K562 (cell line): ENCODE measurements around the gene TMEM39B. TPM values are rescaled to one million over a fixed set of nuclear protein-coding genes. Genes with fewer than 3 reads are reported as not detected.

Experiments used
- ARHGAP35 ChIP-seq: fragments of 450-650 bp; IDR thresholded peaks from 2 replicates; pipeline ENCODE4 v1.6.1; 2018; ENCODE audit not compliant: partially characterized antibody
- JUND ChIP-seq, 2 experiments: IDR thresholded peaks; 2 replicates in 1 of 2; 3 replicates in 1 of 2; pipeline ENCODE4 v1.6.1; 2011; ENCODE audit warnings: borderline replicate concordance in 2 of 2, low read depth in 2 of 2, low read length in 2 of 2, improper control_type of control experiment in 1 of 2, missing biosample characterization in 1 of 2, missing genetic modification characterization in 1 of 2, missing genetic modification reagents in 1 of 2
- MAFK ChIP-seq: IDR thresholded peaks from 2 replicates; pipeline ENCODE4 v1.6.1; 2011; ENCODE audit warnings: low read length, improper control_type of control experiment
- NR2C2 ChIP-seq, 2 experiments: fragments of 200-800 bp in 1 of 2; sonication (Bioruptor generic) in 1 of 2; sonication (generic) in 1 of 2; formaldehyde crosslinking in 1 of 2; IDR thresholded peaks; 2 replicates each; pipeline versions ENCODE4 v1.6.1 to v1.8.0; 2016 to 2022; ENCODE audit warnings: mild to moderate bottlenecking in 1 of 2, missing compliant biosample characterization in 1 of 2, missing genetic modification characterization in 1 of 2, missing genetic modification reagents in 1 of 2
- PCBP1 ChIP-seq: fragments of 200-400 bp; formaldehyde crosslinking; IDR thresholded peaks from 2 replicates; pipeline ENCODE4 v1.6.1; 2018; ENCODE audit warnings: mild to moderate bottlenecking, low read depth, low read length; ENCODE audit not compliant: poor library complexity, severe bottlenecking
- PHTF2 ChIP-seq: fragments of 250-450 bp; sonication (Bioruptor Pico); IDR thresholded peaks from 2 replicates; pipeline ENCODE4 v1.5.0; 2021; ENCODE audit warnings: mild to moderate bottlenecking
- PTRF ChIP-seq: fragments of 450-650 bp; IDR thresholded peaks from 2 replicates; pipeline ENCODE4 v1.6.1; 2016; ENCODE audit warnings: mild to moderate bottlenecking, missing genetic modification characterization, missing compliant biosample characterization
- SIRT6 ChIP-seq: IDR thresholded peaks from one replicate; pipeline ENCODE4 v1.6.1; 2012; ENCODE audit warnings: low read depth, mild to moderate bottlenecking, control low read depth, inconsistent platforms, low read length, moderate library complexity
- SMAD1 ChIP-seq: fragments of 150-350 bp; IDR thresholded peaks from 2 replicates; pipeline ENCODE4 v1.6.1; 2014; ENCODE audit warnings: low read length, low read depth; ENCODE audit not compliant: partially characterized antibody
- STAG1 ChIP-seq: sonication (generic); formaldehyde crosslinking; IDR thresholded peaks from 2 replicates; pipeline ENCODE4 v1.5.0; 2020; ENCODE audit warnings: missing genetic modification reagents, borderline replicate concordance
- TAF7 ChIP-seq: fragments of 450-650 bp; IDR thresholded peaks from 2 replicates; pipeline ENCODE4 v1.6.1; 2016; ENCODE audit warnings: missing genetic modification characterization, missing compliant biosample characterization
- TARDBP ChIP-seq: fragments of 450-650 bp; IDR thresholded peaks from 2 replicates; pipeline ENCODE4 v1.6.1; 2016
- ZEB2 ChIP-seq: fragments of 450-650 bp; IDR thresholded peaks from 2 replicates; pipeline ENCODE4 v1.6.1; 2016
- ZFPM2 ChIP-seq: fragments of 250-450 bp; sonication (Bioruptor Pico); IDR thresholded peaks from 2 replicates; pipeline ENCODE4 v1.5.1; 2022; ENCODE audit warnings: mild to moderate bottlenecking
- ZNF57 ChIP-seq: fragments of 450-650 bp; formaldehyde crosslinking; IDR thresholded peaks from 2 replicates; pipeline ENCODE4 v1.4.0; 2020; ENCODE audit warnings: mild to moderate bottlenecking, moderate library complexity
- polyA plus RNA-seq, 8 experiments: library from polyadenylated mRNA; depleted of rRNA in 4 of 8; stranded (reverse) in 5 of 8; unstranded in 3 of 8; fragments of >200 nt; fragmentation: Nextera tagmentation in 2 of 8; fragmentation: Illumina TruSeq in 1 of 8; extraction: Ambion mirVana in 2 of 8; extraction: Trizol in 1 of 8; gene quantifications; 2 replicates each; pipeline versions ENCODE4 v1.2.1 to v1.2.3, GENCODE V29; 2011 to 2014; ENCODE audit warnings: inconsistent platforms in 1 of 8, missing spikeins in 1 of 8
- total RNA-seq, 7 experiments: library from RNA; depleted of rRNA in 6 of 7; stranded (reverse); fragments of >200 nt in 6 of 7; fragmentation: Illumina TruSeq in 2 of 7; extraction: Trizol in 2 of 7; gene quantifications; 2 replicates each; pipeline versions ENCODE4 v1.2.1 to v1.2.3, GENCODE V29; 2011 to 2021; ENCODE audit warnings: low replicate concordance in 1 of 7
- TF ChIP-seq, protein P1 (sequence below), 2 experiments: fragments of 250-450 bp in 1 of 2; fragments of 450-650 bp in 1 of 2; sonication (Bioruptor Pico) in 1 of 2; IDR thresholded peaks; 2 replicates each; pipeline versions ENCODE4 v1.6.1 to v1.8.0; 2016 to 2021; ENCODE audit warnings: mild to moderate bottlenecking in 2 of 2, moderate library complexity in 2 of 2, missing compliant biosample characterization in 1 of 2, missing genetic modification characterization in 1 of 2
- TF ChIP-seq, protein P2 (sequence below): sonication (generic); formaldehyde crosslinking; IDR thresholded peaks from 2 replicates; pipeline ENCODE4 v1.8.0; 2023; ENCODE audit warnings: mild to moderate bottlenecking, missing genetic modification reagents
- TF ChIP-seq, protein P3 (sequence below): IDR thresholded peaks from 2 replicates; pipeline ENCODE4 v1.6.1; 2016; ENCODE audit warnings: missing genetic modification characterization, missing compliant biosample characterization
- TF ChIP-seq, protein P4 (sequence below): sonication (generic); formaldehyde crosslinking; IDR thresholded peaks from 2 replicates; pipeline ENCODE4 v1.8.0; 2022; ENCODE audit warnings: mild to moderate bottlenecking, low read depth, missing genetic modification reagents

TMEM39B gene
- total and polyA plus RNA-seq, 9 of the 15 experiments (the other 6 are each of a cell fraction or from before 2014, with no cell fraction given): 0.92 to 28.5 (median 9.7) TPM

DNA sequence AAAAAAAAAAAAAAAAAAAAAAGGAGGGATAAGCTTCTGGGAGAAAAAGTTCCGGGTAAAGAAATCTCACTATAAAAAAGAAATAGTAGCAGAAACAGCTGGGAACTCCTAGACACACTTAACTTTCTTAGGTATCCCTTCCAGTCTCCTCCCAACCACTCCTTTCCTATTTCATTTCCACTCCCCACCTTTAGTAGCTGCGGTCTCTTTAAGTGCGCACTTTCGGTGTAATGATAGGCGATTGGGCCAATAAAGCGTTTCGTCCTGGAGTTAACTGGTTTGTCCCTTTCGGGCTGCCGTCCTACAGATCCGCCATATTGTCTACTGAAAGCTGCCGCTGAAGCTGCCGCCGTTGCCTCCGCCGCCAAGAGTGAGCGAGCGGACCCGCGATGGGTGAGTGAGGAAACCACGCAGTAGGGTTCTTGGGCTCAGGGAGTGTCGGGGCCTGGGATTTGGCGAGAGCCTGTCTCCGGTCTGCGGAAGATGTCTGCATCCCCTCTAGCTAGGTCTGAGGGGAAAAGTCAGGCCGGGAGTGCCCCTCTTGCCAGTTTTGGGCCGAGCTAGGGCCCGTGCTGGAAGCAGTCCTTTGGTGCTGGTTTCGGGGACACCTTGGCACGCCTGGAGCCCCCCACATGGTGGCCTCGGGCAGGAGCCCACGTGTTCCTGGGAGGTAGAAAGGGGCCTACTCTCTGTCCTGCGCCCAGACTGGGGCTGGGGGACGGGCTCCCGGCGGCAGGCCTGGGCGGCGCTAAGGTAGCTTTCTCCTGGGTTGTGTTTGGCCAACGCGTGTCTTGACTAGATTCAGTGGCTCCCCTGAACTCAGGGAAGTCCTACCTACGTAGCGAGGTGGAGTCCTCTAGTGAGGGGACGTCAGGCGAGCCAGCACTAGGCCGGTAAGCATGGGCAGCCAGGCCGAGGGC, 35.3 kb downstream of the TMEM39B start, which contains the start of gene KPNA6 (continued):
- TF ChIP-seq JUND (IDR thresholded peaks at IDR 0.05; ENCODE audit: borderline replicate concordance, low read depth, low read length): peak; percentile 59
- peak; percentile 11; the same call in 2 of the 3 replicates for TF ChIP-seq JUND (tag; IDR thresholded peaks at IDR 0.05; ENCODE audit: borderline replicate concordance, low read depth, low read length)
- no peak for TF ChIP-seq PHTF2 (CRISPR knock-in tag)
- no peak; the same call in 1 of the 2 replicates for TF ChIP-seq STAG1 (CRISPR knock-in tag)
- no peak for TF ChIP-seq PTRF (tag)
- TF ChIP-seq, protein P1, sequence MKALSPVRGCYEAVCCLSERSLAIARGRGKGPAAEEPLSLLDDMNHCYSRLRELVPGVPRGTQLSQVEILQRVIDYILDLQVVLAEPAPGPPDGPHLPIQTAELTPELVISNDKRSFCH (CRISPR knock-in tag; IDR thresholded peaks at IDR 0.05): no peak
- TF ChIP-seq, protein P1 (tag; IDR thresholded peaks at IDR 0.05): peak; percentile 61; the same call in 1 of the 2 replicates
- TF ChIP-seq TAF7 (tag): peak; percentile 38; the same call in 1 of the 2 replicates
- no peak for TF ChIP-seq PCBP1
- TF ChIP-seq, protein P2, sequence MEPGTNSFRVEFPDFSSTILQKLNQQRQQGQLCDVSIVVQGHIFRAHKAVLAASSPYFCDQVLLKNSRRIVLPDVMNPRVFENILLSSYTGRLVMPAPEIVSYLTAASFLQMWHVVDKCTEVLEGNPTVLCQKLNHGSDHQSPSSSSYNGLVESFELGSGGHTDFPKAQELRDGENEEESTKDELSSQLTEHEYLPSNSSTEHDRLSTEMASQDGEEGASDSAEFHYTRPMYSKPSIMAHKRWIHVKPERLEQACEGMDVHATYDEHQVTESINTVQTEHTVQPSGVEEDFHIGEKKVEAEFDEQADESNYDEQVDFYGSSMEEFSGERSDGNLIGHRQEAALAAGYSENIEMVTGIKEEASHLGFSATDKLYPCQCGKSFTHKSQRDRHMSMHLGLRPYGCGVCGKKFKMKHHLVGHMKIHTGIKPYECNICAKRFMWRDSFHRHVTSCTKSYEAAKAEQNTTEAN (CRISPR knock-in tag): peak; percentile 74; the same call in 1 of the 2 replicates
- no peak; the same call in 1 of the 2 replicates for TF ChIP-seq MAFK
- peak; percentile 60 for TF ChIP-seq SMAD1
- TF ChIP-seq NR2C2 (CRISPR knock-in tag; IDR thresholded peaks at IDR 0.05): no peak
- TF ChIP-seq NR2C2 (tag; IDR thresholded peaks at IDR 0.05): no peak; the same call in 1 of the 2 replicates
- TF ChIP-seq ARHGAP35: no peak
- TF ChIP-seq TARDBP: peak; percentile 85; the same call in 1 of the 2 replicates
- TF ChIP-seq ZNF57 (CRISPR knock-in tag): no peak
- no peak for TF ChIP-seq ZFPM2 (CRISPR knock-in tag)
- no peak for TF ChIP-seq ZEB2
- TF ChIP-seq, protein P3, sequence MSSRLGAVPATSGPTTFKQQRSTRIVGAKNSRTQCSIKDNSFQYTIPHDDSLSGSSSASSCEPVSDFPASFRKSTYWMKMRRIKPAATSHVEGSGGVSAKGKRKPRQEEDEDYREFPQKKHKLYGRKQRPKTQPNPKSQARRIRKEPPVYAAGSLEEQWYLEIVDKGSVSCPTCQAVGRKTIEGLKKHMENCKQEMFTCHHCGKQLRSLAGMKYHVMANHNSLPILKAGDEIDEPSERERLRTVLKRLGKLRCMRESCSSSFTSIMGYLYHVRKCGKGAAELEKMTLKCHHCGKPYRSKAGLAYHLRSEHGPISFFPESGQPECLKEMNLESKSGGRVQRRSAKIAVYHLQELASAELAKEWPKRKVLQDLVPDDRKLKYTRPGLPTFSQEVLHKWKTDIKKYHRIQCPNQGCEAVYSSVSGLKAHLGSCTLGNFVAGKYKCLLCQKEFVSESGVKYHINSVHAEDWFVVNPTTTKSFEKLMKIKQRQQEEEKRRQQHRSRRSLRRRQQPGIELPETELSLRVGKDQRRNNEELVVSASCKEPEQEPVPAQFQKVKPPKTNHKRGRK (tag): no peak
- TF ChIP-seq, protein P4, sequence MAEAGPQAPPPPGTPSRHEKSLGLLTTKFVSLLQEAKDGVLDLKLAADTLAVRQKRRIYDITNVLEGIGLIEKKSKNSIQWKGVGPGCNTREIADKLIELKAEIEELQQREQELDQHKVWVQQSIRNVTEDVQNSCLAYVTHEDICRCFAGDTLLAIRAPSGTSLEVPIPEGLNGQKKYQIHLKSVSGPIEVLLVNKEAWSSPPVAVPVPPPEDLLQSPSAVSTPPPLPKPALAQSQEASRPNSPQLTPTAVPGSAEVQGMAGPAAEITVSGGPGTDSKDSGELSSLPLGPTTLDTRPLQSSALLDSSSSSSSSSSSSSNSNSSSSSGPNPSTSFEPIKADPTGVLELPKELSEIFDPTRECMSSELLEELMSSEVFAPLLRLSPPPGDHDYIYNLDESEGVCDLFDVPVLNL (CRISPR knock-in tag): peak; percentile 41; the same call in 1 of the 2 replicates
- no peak for TF ChIP-seq SIRT6
